Heart left ventricle (tissue), 16 donors: ENCODE measurements around the gene CAPN7. TPM values are rescaled to one million over a fixed set of nuclear protein-coding genes. Genes with fewer than 3 reads are reported as not detected.
A peak's percentile ranks its signal among the peaks of the same experiment; 100 is the strongest.

Experiments used
- ATAC-seq, 4 donors: fragments of 200-7000 bp; cut with Tn5 transposase; one replicate each; pipeline ENCODE4 v1.9.1; 2020 to 2022; ENCODE audit warnings: moderate library complexity in 4 of 4, mild to moderate bottlenecking in 3 of 4, moderate number of reproducible peaks in 1 of 4
- DNase-seq, 5 donors: peaks; one replicate each; pipeline ENCODE4 v3.0.0-alpha.2; 2020
- H3K27ac ChIP-seq, 12 donors: fragments of 200-600 bp; sonication (generic) in 4 of 12; one replicate each; pipeline versions ENCODE4 v1.5.0 to v1.8.0; 2016 to 2022; ENCODE audit warnings: mild to moderate bottlenecking in 2 of 12
- H3K27me3 ChIP-seq, 9 donors: fragments of 200-600 bp; sonication (generic) in 2 of 9; one replicate each; pipeline versions ENCODE4 v1.5.1 to v1.8.0; 2016 to 2022; ENCODE audit warnings: mild to moderate bottlenecking in 3 of 9
- H3K36me3 ChIP-seq, 9 donors: fragments of 200-600 bp; sonication (generic) in 2 of 9; one replicate each; pipeline versions ENCODE4 v1.5.0 to v1.8.0; 2018 to 2022; ENCODE audit warnings: mild to moderate bottlenecking in 2 of 9
- H3K4me1 ChIP-seq, 12 donors: fragments of 200-600 bp; sonication (generic) in 4 of 12; one replicate each; pipeline versions ENCODE4 v1.5.0 to v1.8.0; 2016 to 2022; ENCODE audit warnings: mild to moderate bottlenecking in 3 of 12
- H3K4me3 ChIP-seq, 12 donors: fragments of 200-600 bp; sonication (generic) in 4 of 12; one replicate each; pipeline versions ENCODE4 v1.5.0 to v1.8.0; 2017 to 2022; ENCODE audit warnings: mild to moderate bottlenecking in 9 of 12, moderate library complexity in 4 of 12
- H3K9me3 ChIP-seq, 12 donors: fragments of 200-600 bp; sonication (generic) in 4 of 12; one replicate each; pipeline versions ENCODE4 v1.5.0 to v1.8.0; 2016 to 2022; ENCODE audit warnings: mild to moderate bottlenecking in 1 of 12
- POLR2A ChIP-seq, 2 donors: fragments of 450-650 bp; IDR thresholded peaks; one replicate each; pipeline ENCODE4 v1.6.1; 2017; ENCODE audit warnings: antibody characterized with exemption in 2 of 2, mild to moderate bottlenecking in 2 of 2, moderate library complexity in 2 of 2
- WGBS, 4 donors: extraction: QIAGEN DNeasy Blood & Tissue Kit in 2 of 4; methylation state at CpG; one replicate each; pipeline versions ENCODE4 v1.1.5 to v1.1.7; 2013 to 2018; 5-methylcytosine and 5-hydroxymethylcytosine counted together
- intact Hi-C, 10 donors: fragments of 100-400 bp; cut with DNase I; formaldehyde crosslinking; loops; one replicate each; pipeline versions ENCODE4 v1.11.1 to v1.14.2; 2022
- polyA plus RNA-seq, 2 donors: library from polyadenylated mRNA; stranded (reverse); fragments of 200-250 nt; gene quantifications; one replicate each; pipeline ENCODE4 v1.2.3, GENCODE V29; 2013
- total RNA-seq, 9 donors: library from RNA; depleted of rRNA in 2 of 9; stranded (reverse); fragments of >200 nt in 2 of 9; fragmentation: NEBNext Ultra II Directional in 3 of 9; extraction: Animal tissue kit (Norgen Biotek cat#: 25700) in 3 of 9; gene quantifications; one replicate each; pipeline versions ENCODE4 v1.1.0 to v1.2.4, GENCODE V29; 2016 to 2023
- TF ChIP-seq, protein P1 (sequence below), 12 donors: fragments of 200-600 bp; sonication (generic) in 4 of 12; IDR thresholded peaks; one replicate each; pipeline versions ENCODE4 v1.5.0 to v1.8.0; 2018 to 2022; ENCODE audit warnings: antibody characterized with exemption in 12 of 12, mild to moderate bottlenecking in 5 of 12
- donor health status: ischemic (EF 13 %, LVEDD 7.1; RV severe dilation, severe dysfunction).
- donor health status: healthy with polysubstance abuse.
- donor health status: DM: no; HTN: yes; CAD: no.
- donor health status: DM: no; HTN: no; CAD: no.
- donor health status: ischemic (EF 25% LVEDD 6.9; RV normal size, moderate dysfunction).
- donor health status: ischemic (EF 25% LVEDD 5.7; RV mildly dilated, moderate dysfunction).
- donor health status: healthy.
- donor health status: DM: yes; HTN: yes; CAD: no.
- donor health status: ischemic (EF 35%, LVEDD 5.7; RV mildly dilated, moderate dysfunction).
- donor health status: nonischemic (EF 11% LVEDD 7.7; RV severe dilation, severe dysfunction).
- donor health status: DM: yes; HTN: yes; CAD: no.
- donor health status: PGD.
- donor health status: ischemic (EF 29% LVEDD 5.4; RV normal size, mild dysfunction).
- donor health status: nonischemic (EF 23%, LVEDD 6.1; RV moderate dilation, normal function).

The CAPN7 gene
- total and polyA plus RNA-seq, 11 donors, result 9.1 to 38.2 (median 24.2) TPM

GRCh38 chr3:15267502-15267901 is 61.5 kb downstream of the CAPN7 start:
- H3K27ac ChIP-seq, result no peak overlapping the region
- 93 to 98% (median 97%) methylated on average over 2 to 3 of the region's 3 CpGs for WGBS, 4 donors
- ATAC-seq (no peak), DNase-seq (peak in 1 of 5 donors; percentile 15)
- no peak overlapping the region for H3K4me3 ChIP-seq
- TF ChIP-seq, protein P1, sequence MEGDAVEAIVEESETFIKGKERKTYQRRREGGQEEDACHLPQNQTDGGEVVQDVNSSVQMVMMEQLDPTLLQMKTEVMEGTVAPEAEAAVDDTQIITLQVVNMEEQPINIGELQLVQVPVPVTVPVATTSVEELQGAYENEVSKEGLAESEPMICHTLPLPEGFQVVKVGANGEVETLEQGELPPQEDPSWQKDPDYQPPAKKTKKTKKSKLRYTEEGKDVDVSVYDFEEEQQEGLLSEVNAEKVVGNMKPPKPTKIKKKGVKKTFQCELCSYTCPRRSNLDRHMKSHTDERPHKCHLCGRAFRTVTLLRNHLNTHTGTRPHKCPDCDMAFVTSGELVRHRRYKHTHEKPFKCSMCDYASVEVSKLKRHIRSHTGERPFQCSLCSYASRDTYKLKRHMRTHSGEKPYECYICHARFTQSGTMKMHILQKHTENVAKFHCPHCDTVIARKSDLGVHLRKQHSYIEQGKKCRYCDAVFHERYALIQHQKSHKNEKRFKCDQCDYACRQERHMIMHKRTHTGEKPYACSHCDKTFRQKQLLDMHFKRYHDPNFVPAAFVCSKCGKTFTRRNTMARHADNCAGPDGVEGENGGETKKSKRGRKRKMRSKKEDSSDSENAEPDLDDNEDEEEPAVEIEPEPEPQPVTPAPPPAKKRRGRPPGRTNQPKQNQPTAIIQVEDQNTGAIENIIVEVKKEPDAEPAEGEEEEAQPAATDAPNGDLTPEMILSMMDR (IDR thresholded peaks at IDR 0.05), result no peak
- no peak for TF ChIP-seq POLR2A (IDR thresholded peaks at IDR 0.05)
- intact Hi-C loops, result loop anchor here in 8 of 10 donors (1.0 to 10.0 kb wide), 9 partner anchors 65 to 290 kb away; partner anchors contain the start of gene SH3BP5 (in 2 of the 8)
- H3K9me3 ChIP-seq, result no peaks in the 10 kb centered on the region
- peaks cover 0 to 49% (median 19%) of the 10 kb centered on the region in 12 donors for H3K4me1 ChIP-seq
- H3K36me3 ChIP-seq, result peaks cover 0 to 14% (median 0%) of the 10 kb centered on the region in 9 donors
- H3K27me3 ChIP-seq, result no peaks in the 10 kb centered on the region

DNA sequence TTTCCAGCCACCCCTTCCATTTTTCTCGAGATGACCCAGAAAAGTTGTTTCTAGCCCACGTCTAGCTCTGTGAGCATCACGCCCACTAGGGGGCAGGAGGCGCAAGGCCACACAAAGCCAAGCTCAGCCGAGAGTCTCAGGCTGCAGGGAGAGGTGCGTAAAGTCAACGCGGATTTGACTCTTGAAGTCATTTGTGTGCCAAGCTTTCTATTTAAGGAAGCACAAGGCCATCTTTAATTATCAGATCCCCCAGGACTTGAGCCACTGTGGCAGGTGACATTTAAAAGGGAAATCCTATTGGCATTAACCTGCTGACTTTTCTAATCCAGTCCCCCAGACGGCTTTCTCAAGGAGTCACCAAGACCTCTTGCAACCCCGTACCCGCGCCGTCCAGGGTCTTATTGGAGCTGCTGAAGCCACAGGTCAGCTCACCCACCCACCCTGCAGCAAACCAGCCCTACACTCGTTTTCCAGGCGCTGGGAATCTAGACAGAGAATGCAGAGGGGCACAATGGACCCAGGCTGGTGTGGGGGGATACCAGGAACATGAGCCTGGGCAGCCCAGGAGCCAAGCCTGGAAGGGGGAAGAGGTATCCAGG is 62.1 kb downstream of the CAPN7 start:
- DNase-seq (peak; percentile 85 to 91 (median 86)), ATAC-seq (peak; percentile 68 to 76 (median 73))
- 30 to 32% (median 30%) methylated on average over 14 to 15 of the region's 15 CpGs for WGBS, 4 donors
- TF ChIP-seq, protein P1 (IDR thresholded peaks at IDR 0.05), result peak; percentile 88 to 98 (median 95)
- TF ChIP-seq POLR2A (IDR thresholded peaks at IDR 0.05), result no peak
- no peaks in the 10 kb centered on the region for H3K27me3 ChIP-seq
- H3K4me1 ChIP-seq, result peaks cover 0 to 56% (median 19%) of the 10 kb centered on the region in 12 donors
- intact Hi-C loops, result loop anchor here (1.0 to 10.0 kb wide), 14 partner anchors 63 to 289 kb away; partner anchors contain the start of gene SH3BP5 (in 7 of the 10)
- peak overlapping the region in 4 of 12 donors; percentile 17 to 79 (median 54) for H3K27ac ChIP-seq
- H3K4me3 ChIP-seq, result no peak overlapping the region
- no peaks in the 10 kb centered on the region for H3K9me3 ChIP-seq
- H3K36me3 ChIP-seq, result peaks cover 0 to 14% (median 0%) of the 10 kb centered on the region in 9 donors

- intact Hi-C loops, result loop anchor here in 9 of 10 donors (1.0 to 10.0 kb wide), 11 partner anchors 61 to 288 kb away; partner anchors contain the start of gene SH3BP5 (in 4 of the 9)
- peak overlapping the region in 6 of 12 donors; percentile 6 to 27 (median 16) for H3K4me3 ChIP-seq
- H3K4me1 ChIP-seq, result peaks cover 0 to 68% (median 19%) of the 10 kb centered on the region in 12 donors
Measured at GRCh38 chr3:15269091-15269989, 63.3 kb downstream of the CAPN7 start.

More at GRCh38 chr3:15269091-15269989, 63.3 kb downstream of the CAPN7 start:
- TF ChIP-seq, protein P1 (IDR thresholded peaks at IDR 0.05), result peak in 1 of 12 donors; percentile 8
- TF ChIP-seq POLR2A (IDR thresholded peaks at IDR 0.05), result peak in 1 of 2 donors; percentile 33
- H3K9me3 ChIP-seq, result no peaks in the 10 kb centered on the region
- no peaks in the 10 kb centered on the region for H3K27me3 ChIP-seq
- peaks cover 0 to 14% (median 0%) of the 10 kb centered on the region in 9 donors for H3K36me3 ChIP-seq
- ATAC-seq (peak; percentile 33 to 89 (median 84)), DNase-seq (peak; percentile 86 to 92 (median 89))
- WGBS, 4 donors, result 61 to 82% (median 64%) methylated on average over 13 to 29 of the region's 29 CpGs
- H3K27ac ChIP-seq, result peak overlapping the region in 8 of 12 donors; percentile 44 to 79 (median 60)
